K562 (cell line): Measurements from ENCODE around the gene CNP.

Experiments
- EZH2 ChIP-seq: IDR thresholded peaks from 2 replicates; pipeline ENCODE4 v1.6.1; 2012; ENCODE audit warnings: low read depth, mild to moderate bottlenecking, inconsistent platforms, low read length, borderline replicate concordance
- GABPB1 ChIP-seq: sonication (generic); formaldehyde crosslinking; IDR thresholded peaks from 2 replicates; pipeline ENCODE4 v1.8.0; 2022; ENCODE audit warnings: mild to moderate bottlenecking, missing genetic modification reagents
- MEF2A ChIP-seq: IDR thresholded peaks from 2 replicates; pipeline ENCODE4 v1.6.1; 2011; ENCODE audit warnings: low read depth, mild to moderate bottlenecking, low read length, moderate library complexity; ENCODE audit not compliant: control insufficient read depth
- MTF1 ChIP-seq: fragments of 250-450 bp; sonication (Bioruptor Pico); IDR thresholded peaks from 2 replicates; pipeline ENCODE4 v1.9.0; 2021; ENCODE audit warnings: moderate library complexity, mild to moderate bottlenecking, inconsistent platforms, borderline replicate concordance
- NFRKB ChIP-seq: fragments of 450-650 bp; IDR thresholded peaks from 2 replicates; pipeline ENCODE4 v1.6.1; 2016; ENCODE audit warnings: low read depth
- POLR2A ChIP-seq: fragments of 450-650 bp; conservative IDR thresholded peaks from 2 replicates; pipeline ENCODE4 v1.6.1; 2016
- TF ChIP-seq, protein P1 (sequence below), 3 experiments: IDR thresholded peaks in 2 of 3; conservative IDR thresholded peaks in 1 of 3; 2 replicates each; pipeline ENCODE4 v1.5.1; 2011 to 2012; ENCODE audit warnings: low read length in 3 of 3, mild to moderate bottlenecking in 3 of 3, control low read depth in 2 of 3, improper control_type of control experiment in 1 of 3, inconsistent platforms in 1 of 3, low read depth in 1 of 3, mixed read lengths in 1 of 3, moderate library complexity in 1 of 3; ENCODE audit not compliant: insufficient read depth in 2 of 3
- TF ChIP-seq, protein P2 (sequence below), 2 experiments: fragments of 450-650 bp; IDR thresholded peaks; 2 replicates each; pipeline ENCODE4 v1.6.1; 2018; ENCODE audit warnings: mild to moderate bottlenecking in 2 of 2, low read depth in 1 of 2; ENCODE audit not compliant: partially characterized antibody in 2 of 2

DNA sequence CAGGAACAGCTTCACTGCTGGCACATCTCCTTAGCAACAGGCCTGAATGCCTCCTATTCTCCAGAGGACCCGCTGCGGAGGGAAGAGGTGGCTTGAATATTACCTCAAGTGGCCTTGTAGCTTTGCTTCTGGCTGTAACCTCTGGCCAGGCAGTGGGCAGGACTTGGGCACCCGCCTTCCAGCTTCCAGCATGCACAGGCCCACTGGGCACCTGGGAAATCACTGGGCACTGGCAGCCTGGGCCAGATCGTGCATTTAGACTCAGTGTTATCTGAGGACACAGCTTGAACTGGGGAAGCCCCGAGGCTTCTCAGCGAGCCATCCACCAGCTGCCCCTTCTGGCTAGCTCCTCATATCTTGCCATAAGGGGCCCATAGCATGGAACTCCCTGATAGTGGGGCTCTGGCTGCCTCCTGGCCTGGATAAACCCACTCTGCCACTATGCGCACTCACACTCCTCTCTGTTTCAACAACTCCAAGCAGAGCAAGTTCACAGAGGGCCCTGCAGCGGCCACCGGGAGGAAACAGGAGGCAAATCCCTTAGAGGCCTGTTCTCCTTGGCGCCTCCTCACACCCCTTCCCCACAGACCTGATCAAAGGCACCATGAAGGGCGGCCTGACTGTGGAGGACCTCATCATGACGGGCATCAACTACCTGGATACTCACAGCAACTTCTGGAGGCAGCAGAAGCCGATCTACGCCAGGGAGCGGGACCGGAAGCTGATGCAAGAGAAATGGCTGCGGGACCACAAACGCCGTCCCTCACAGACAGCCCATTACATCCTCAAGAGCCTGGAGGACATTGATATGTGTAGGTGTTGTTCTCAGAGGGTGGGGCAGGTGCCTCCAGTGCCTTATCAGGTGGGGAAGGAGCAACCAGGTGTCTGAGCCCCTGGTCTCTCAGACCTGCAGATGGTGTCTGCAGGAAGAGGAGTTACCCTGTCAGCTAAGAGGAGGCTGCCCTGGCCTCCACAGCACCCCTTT is 28.3 kb upstream of the CNP start:
- TF ChIP-seq, protein P1, sequence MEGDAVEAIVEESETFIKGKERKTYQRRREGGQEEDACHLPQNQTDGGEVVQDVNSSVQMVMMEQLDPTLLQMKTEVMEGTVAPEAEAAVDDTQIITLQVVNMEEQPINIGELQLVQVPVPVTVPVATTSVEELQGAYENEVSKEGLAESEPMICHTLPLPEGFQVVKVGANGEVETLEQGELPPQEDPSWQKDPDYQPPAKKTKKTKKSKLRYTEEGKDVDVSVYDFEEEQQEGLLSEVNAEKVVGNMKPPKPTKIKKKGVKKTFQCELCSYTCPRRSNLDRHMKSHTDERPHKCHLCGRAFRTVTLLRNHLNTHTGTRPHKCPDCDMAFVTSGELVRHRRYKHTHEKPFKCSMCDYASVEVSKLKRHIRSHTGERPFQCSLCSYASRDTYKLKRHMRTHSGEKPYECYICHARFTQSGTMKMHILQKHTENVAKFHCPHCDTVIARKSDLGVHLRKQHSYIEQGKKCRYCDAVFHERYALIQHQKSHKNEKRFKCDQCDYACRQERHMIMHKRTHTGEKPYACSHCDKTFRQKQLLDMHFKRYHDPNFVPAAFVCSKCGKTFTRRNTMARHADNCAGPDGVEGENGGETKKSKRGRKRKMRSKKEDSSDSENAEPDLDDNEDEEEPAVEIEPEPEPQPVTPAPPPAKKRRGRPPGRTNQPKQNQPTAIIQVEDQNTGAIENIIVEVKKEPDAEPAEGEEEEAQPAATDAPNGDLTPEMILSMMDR (IDR thresholded peaks at IDR 0.05 in 2 of 3, conservative IDR thresholded peaks at IDR 0.05 in 1 of 3; ENCODE audit: insufficient read depth in 2 of 3, low read depth in 1 of 3, low read length in 3 of 3), result no peak
- TF ChIP-seq MTF1 (CRISPR knock-in tag), result no peak
- TF ChIP-seq MEF2A, result no peak
- peak; percentile 83 for TF ChIP-seq NFRKB
- TF ChIP-seq POLR2A, result no peak
- TF ChIP-seq EZH2, result no peak
- TF ChIP-seq, protein P2, sequence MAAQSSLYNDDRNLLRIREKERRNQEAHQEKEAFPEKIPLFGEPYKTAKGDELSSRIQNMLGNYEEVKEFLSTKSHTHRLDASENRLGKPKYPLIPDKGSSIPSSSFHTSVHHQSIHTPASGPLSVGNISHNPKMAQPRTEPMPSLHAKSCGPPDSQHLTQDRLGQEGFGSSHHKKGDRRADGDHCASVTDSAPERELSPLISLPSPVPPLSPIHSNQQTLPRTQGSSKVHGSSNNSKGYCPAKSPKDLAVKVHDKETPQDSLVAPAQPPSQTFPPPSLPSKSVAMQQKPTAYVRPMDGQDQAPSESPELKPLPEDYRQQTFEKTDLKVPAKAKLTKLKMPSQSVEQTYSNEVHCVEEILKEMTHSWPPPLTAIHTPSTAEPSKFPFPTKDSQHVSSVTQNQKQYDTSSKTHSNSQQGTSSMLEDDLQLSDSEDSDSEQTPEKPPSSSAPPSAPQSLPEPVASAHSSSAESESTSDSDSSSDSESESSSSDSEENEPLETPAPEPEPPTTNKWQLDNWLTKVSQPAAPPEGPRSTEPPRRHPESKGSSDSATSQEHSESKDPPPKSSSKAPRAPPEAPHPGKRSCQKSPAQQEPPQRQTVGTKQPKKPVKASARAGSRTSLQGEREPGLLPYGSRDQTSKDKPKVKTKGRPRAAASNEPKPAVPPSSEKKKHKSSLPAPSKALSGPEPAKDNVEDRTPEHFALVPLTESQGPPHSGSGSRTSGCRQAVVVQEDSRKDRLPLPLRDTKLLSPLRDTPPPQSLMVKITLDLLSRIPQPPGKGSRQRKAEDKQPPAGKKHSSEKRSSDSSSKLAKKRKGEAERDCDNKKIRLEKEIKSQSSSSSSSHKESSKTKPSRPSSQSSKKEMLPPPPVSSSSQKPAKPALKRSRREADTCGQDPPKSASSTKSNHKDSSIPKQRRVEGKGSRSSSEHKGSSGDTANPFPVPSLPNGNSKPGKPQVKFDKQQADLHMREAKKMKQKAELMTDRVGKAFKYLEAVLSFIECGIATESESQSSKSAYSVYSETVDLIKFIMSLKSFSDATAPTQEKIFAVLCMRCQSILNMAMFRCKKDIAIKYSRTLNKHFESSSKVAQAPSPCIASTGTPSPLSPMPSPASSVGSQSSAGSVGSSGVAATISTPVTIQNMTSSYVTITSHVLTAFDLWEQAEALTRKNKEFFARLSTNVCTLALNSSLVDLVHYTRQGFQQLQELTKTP (IDR thresholded peaks at IDR 0.05; ENCODE audit: low read depth in 1 of 2, partially characterized antibody in 2 of 2), result no peak
- TF ChIP-seq GABPB1 (CRISPR knock-in tag), result peak; percentile 64
